A549 (cell line): ENCODE measurements around the gene SH3RF3.

Source experiments
- CTCF ChIP-seq: fragments of >200 bp; sonication (Bioruptor Twin); formaldehyde crosslinking; IDR thresholded peaks from 3 replicates; pipeline ENCODE4 v1.5.1; 2016
- REST ChIP-seq: fragments of 200-600 bp; sonication (generic); IDR thresholded peaks from 2 replicates; pipeline ENCODE4 v1.6.1; 2016; ENCODE audit warnings: antibody characterized with exemption, mild to moderate bottlenecking, moderate library complexity
- TP53 ChIP-seq: fragments of 250-450 bp; sonication (Bioruptor Pico); IDR thresholded peaks from 2 replicates; pipeline ENCODE4 v1.5.0; 2021; ENCODE audit warnings: mild to moderate bottlenecking, moderate library complexity

GRCh38 chr2:109526442-109526970, 397.5 kb downstream of the SH3RF3 start:
- TF ChIP-seq CTCF: no peak
- no peak for TF ChIP-seq REST
- TF ChIP-seq TP53 (CRISPR knock-in tag): no peak
